ENCODE results near the gene ARID4B. TPM values are rescaled to one million over a fixed set of nuclear protein-coding genes. Genes with fewer than 3 reads are reported as not detected.

The ARID4B gene
- total RNA-seq, 4 donors from 2014 or later = 29.0 to 54.5 (median 37.4) TPM

- DNase-seq (ENCODE audit: low spot score) = no peak
- TF ChIP-seq CTCF (IDR thresholded peaks at IDR 0.05) = no peak
- no peak for ATAC-seq (ENCODE audit: low FRiP score)
Observed at GRCh38 chr1:235268379-235269125, 59.4 kb downstream of the ARID4B start.

- ATAC-seq (ENCODE audit: low FRiP score) = no peak
- no peak for DNase-seq (ENCODE audit: low spot score)
- no peak for TF ChIP-seq CTCF (IDR thresholded peaks at IDR 0.05)
Observed at GRCh38 chr1:235266967-235267366, 61.0 kb downstream of the ARID4B start.

GRCh38 chr1:235266325-235266724 is 61.7 kb downstream of the ARID4B start:
- TF ChIP-seq CTCF (IDR thresholded peaks at IDR 0.05) = no peak
- DNase-seq (ENCODE audit: low spot score) = no peak
- no peak for ATAC-seq (ENCODE audit: low FRiP score)

GRCh38 chr1:235265900-235266299 is 62.1 kb downstream of the ARID4B start:
- no peak for DNase-seq (ENCODE audit: low spot score)
- no peak for ATAC-seq (ENCODE audit: low FRiP score)
- TF ChIP-seq CTCF (IDR thresholded peaks at IDR 0.05) = no peak

- no peak for TF ChIP-seq CTCF (IDR thresholded peaks at IDR 0.05)
- no peak for ATAC-seq (ENCODE audit: low FRiP score)
- DNase-seq (ENCODE audit: low spot score) = no peak
Observed at GRCh38 chr1:235264327-235264726, 63.7 kb downstream of the ARID4B start.

GRCh38 chr1:235262539-235262938 is 65.4 kb downstream of the ARID4B start:
- TF ChIP-seq CTCF (IDR thresholded peaks at IDR 0.05) = no peak
- no peak for DNase-seq (ENCODE audit: low spot score)
- no peak for ATAC-seq (ENCODE audit: low FRiP score)

GRCh38 chr1:235261243-235261642 is 66.7 kb downstream of the ARID4B start:
- ATAC-seq (ENCODE audit: low FRiP score) = no peak
- DNase-seq (ENCODE audit: low spot score) = no peak
- no peak for TF ChIP-seq CTCF (IDR thresholded peaks at IDR 0.05)
